Measurements from ENCODE around the gene FRY.

The FRY gene

GRCh38 chr13:32073180-32073864 is 41.7 kb downstream of the FRY start:
- no peak overlapping the region for H3K4me3 Mint-ChIP-seq
- no peak overlapping the region for H3K27ac Mint-ChIP-seq
- H3K9me3 Mint-ChIP-seq (ENCODE audit: low read depth): peaks cover 3% of the 10 kb centered on the region
- no peaks in the 10 kb centered on the region for H3K27me3 Mint-ChIP-seq
- no peaks in the 10 kb centered on the region for H3K36me3 Mint-ChIP-seq
- H3K4me1 Mint-ChIP-seq (ENCODE audit: low read depth): no peaks in the 10 kb centered on the region

- Mint-ChIP-seq H3K36me3 (no peaks in the 10 kb centered on the region), H3K4me3 (no peak overlapping the region), H3K27ac (no peak overlapping the region), H3K4me1 (ENCODE audit: low read depth) (no peaks in the 10 kb centered on the region), H3K9me3 (ENCODE audit: low read depth) (peaks cover 3% of the 10 kb centered on the region), H3K27me3 (no peaks in the 10 kb centered on the region)
Observed at GRCh38 chr13:32075170-32075851, 43.7 kb downstream of the FRY start.

- no peak overlapping the region for H3K4me3 Mint-ChIP-seq
Observed at GRCh38 chr13:32079587-32079986, 48.0 kb downstream of the FRY start.

GRCh38 chr13:32080328-32080744 is 48.8 kb downstream of the FRY start:
- H3K36me3 Mint-ChIP-seq: no peaks in the 10 kb centered on the region
- H3K27ac Mint-ChIP-seq: no peak overlapping the region
- no peaks in the 10 kb centered on the region for H3K9me3 Mint-ChIP-seq (ENCODE audit: low read depth)
- H3K27me3 Mint-ChIP-seq: no peaks in the 10 kb centered on the region
- no peak overlapping the region for H3K4me3 Mint-ChIP-seq
- no peaks in the 10 kb centered on the region for H3K4me1 Mint-ChIP-seq (ENCODE audit: low read depth)

More at GRCh38 chr13:32079587-32079986, 48.0 kb downstream of the FRY start:
- Mint-ChIP-seq H3K27ac (no peak overlapping the region), H3K36me3 (no peaks in the 10 kb centered on the region), H3K9me3 (ENCODE audit: low read depth) (no peaks in the 10 kb centered on the region), H3K4me1 (ENCODE audit: low read depth) (no peaks in the 10 kb centered on the region), H3K27me3 (no peaks in the 10 kb centered on the region)

GRCh38 chr13:32081591-32081990 is 50.0 kb downstream of the FRY start:
- no peaks in the 10 kb centered on the region for H3K27me3 Mint-ChIP-seq
- no peak overlapping the region for H3K4me3 Mint-ChIP-seq
- no peaks in the 10 kb centered on the region for H3K36me3 Mint-ChIP-seq
- H3K4me1 Mint-ChIP-seq (ENCODE audit: low read depth): no peaks in the 10 kb centered on the region
- H3K27ac Mint-ChIP-seq: no peak overlapping the region
- no peaks in the 10 kb centered on the region for H3K9me3 Mint-ChIP-seq (ENCODE audit: low read depth)

- Mint-ChIP-seq H3K36me3 (no peaks in the 10 kb centered on the region), H3K9me3 (ENCODE audit: low read depth) (no peaks in the 10 kb centered on the region), H3K27ac (no peak overlapping the region), H3K4me3 (no peak overlapping the region), H3K4me1 (ENCODE audit: low read depth) (no peaks in the 10 kb centered on the region), H3K27me3 (no peaks in the 10 kb centered on the region)
Observed at GRCh38 chr13:32086366-32086765, 54.8 kb downstream of the FRY start.

- Mint-ChIP-seq H3K4me3 (no peak overlapping the region), H3K9me3 (ENCODE audit: low read depth) (no peaks in the 10 kb centered on the region)
Observed at GRCh38 chr13:32086791-32087441, 55.3 kb downstream of the FRY start.

GRCh38 chr13:32087955-32088747 is 56.6 kb downstream of the FRY start:
- no peak overlapping the region for H3K4me3 Mint-ChIP-seq
- H3K9me3 Mint-ChIP-seq (ENCODE audit: low read depth): no peaks in the 10 kb centered on the region
- no peaks in the 10 kb centered on the region for H3K36me3 Mint-ChIP-seq
- no peak overlapping the region for H3K27ac Mint-ChIP-seq
- no peaks in the 10 kb centered on the region for H3K4me1 Mint-ChIP-seq (ENCODE audit: low read depth)
- no peaks in the 10 kb centered on the region for H3K27me3 Mint-ChIP-seq

More at GRCh38 chr13:32086791-32087441, 55.3 kb downstream of the FRY start:
- Mint-ChIP-seq H3K4me1 (ENCODE audit: low read depth) (no peaks in the 10 kb centered on the region), H3K27me3 (no peaks in the 10 kb centered on the region), H3K27ac (no peak overlapping the region), H3K36me3 (no peaks in the 10 kb centered on the region)

GRCh38 chr13:32092496-32092895 is 60.9 kb downstream of the FRY start:
- Mint-ChIP-seq H3K4me1 (ENCODE audit: low read depth) (no peaks in the 10 kb centered on the region), H3K4me3 (no peak overlapping the region), H3K9me3 (ENCODE audit: low read depth) (no peaks in the 10 kb centered on the region), H3K27ac (no peak overlapping the region), H3K36me3 (no peaks in the 10 kb centered on the region), H3K27me3 (no peaks in the 10 kb centered on the region)

GRCh38 chr13:32093006-32093405 is 61.4 kb downstream of the FRY start:
- H3K27ac Mint-ChIP-seq: no peak overlapping the region
- H3K4me1 Mint-ChIP-seq (ENCODE audit: low read depth): no peaks in the 10 kb centered on the region
- no peaks in the 10 kb centered on the region for H3K36me3 Mint-ChIP-seq
- no peak overlapping the region for H3K4me3 Mint-ChIP-seq
- H3K27me3 Mint-ChIP-seq: no peaks in the 10 kb centered on the region
- no peaks in the 10 kb centered on the region for H3K9me3 Mint-ChIP-seq (ENCODE audit: low read depth)

- Mint-ChIP-seq H3K27ac (no peak overlapping the region), H3K4me1 (ENCODE audit: low read depth) (no peaks in the 10 kb centered on the region)
Observed at GRCh38 chr13:32098272-32098671, 66.7 kb downstream of the FRY start.

GRCh38 chr13:32105653-32106313 is 74.2 kb downstream of the FRY start:
- Mint-ChIP-seq H3K4me1 (ENCODE audit: low read depth) (no peaks in the 10 kb centered on the region), H3K9me3 (ENCODE audit: low read depth) (no peaks in the 10 kb centered on the region), H3K27ac (no peak overlapping the region), H3K4me3 (no peak overlapping the region), H3K27me3 (no peaks in the 10 kb centered on the region), H3K36me3 (no peaks in the 10 kb centered on the region)

More at GRCh38 chr13:32098272-32098671, 66.7 kb downstream of the FRY start:
- H3K27me3 Mint-ChIP-seq: no peaks in the 10 kb centered on the region
- no peaks in the 10 kb centered on the region for H3K36me3 Mint-ChIP-seq
- H3K9me3 Mint-ChIP-seq (ENCODE audit: low read depth): no peaks in the 10 kb centered on the region
- no peak overlapping the region for H3K4me3 Mint-ChIP-seq

- Mint-ChIP-seq H3K4me3 (no peak overlapping the region), H3K27me3 (no peaks in the 10 kb centered on the region), H3K36me3 (no peaks in the 10 kb centered on the region), H3K9me3 (ENCODE audit: low read depth) (no peaks in the 10 kb centered on the region), H3K4me1 (ENCODE audit: low read depth) (no peaks in the 10 kb centered on the region), H3K27ac (no peak overlapping the region)
Observed at GRCh38 chr13:32107474-32107873, 75.9 kb downstream of the FRY start.

GRCh38 chr13:32107973-32108372 is 76.4 kb downstream of the FRY start:
- Mint-ChIP-seq H3K36me3 (no peaks in the 10 kb centered on the region), H3K9me3 (ENCODE audit: low read depth) (no peaks in the 10 kb centered on the region), H3K4me1 (ENCODE audit: low read depth) (no peaks in the 10 kb centered on the region), H3K27me3 (no peaks in the 10 kb centered on the region), H3K4me3 (no peak overlapping the region), H3K27ac (no peak overlapping the region)

Measured in activated naive CD8-positive, alpha-beta T cell (primary cell).